SK-N-SH treated with all-trans-retinoic acid at 6 μM for 48 hours (cell line): ENCODE results near the gene TRIM40.

Experiments
- ARNTL ChIP-seq: fragments of 450-650 bp; formaldehyde crosslinking; IDR thresholded peaks from 2 replicates; pipeline ENCODE4 v1.5.0; 2020; ENCODE audit warnings: low read depth, mild to moderate bottlenecking, moderate library complexity, borderline replicate concordance
- CSDC2 ChIP-seq: fragments of 250-450 bp; sonication (Bioruptor Pico); IDR thresholded peaks from 2 replicates; pipeline ENCODE4 v1.5.0; 2020; ENCODE audit warnings: mild to moderate bottlenecking, moderate library complexity
- ISL1 ChIP-seq: fragments of 250-450 bp; sonication (Bioruptor Pico); IDR thresholded peaks from 2 replicates; pipeline ENCODE4 v2.1.2; 2022; ENCODE audit warnings: mild to moderate bottlenecking, moderate library complexity
- PATZ1 ChIP-seq: fragments of 250-450 bp; sonication (Bioruptor Pico); IDR thresholded peaks from 2 replicates; pipeline ENCODE4 v1.8.0; 2020; ENCODE audit warnings: mild to moderate bottlenecking, moderate library complexity, borderline replicate concordance
- PPARA ChIP-seq: fragments of 250-450 bp; sonication (Bioruptor Pico); IDR thresholded peaks from 2 replicates; pipeline ENCODE4 v1.5.0; 2020; ENCODE audit warnings: mild to moderate bottlenecking, borderline replicate concordance
- RARB ChIP-seq: fragments of 250-450 bp; sonication (Bioruptor Pico); IDR thresholded peaks from 2 replicates; pipeline ENCODE4 v1.8.0; 2021; ENCODE audit warnings: mild to moderate bottlenecking, moderate library complexity
- SNAI2 ChIP-seq: fragments of 250-450 bp; sonication (Bioruptor Pico); IDR thresholded peaks from 2 replicates; pipeline ENCODE4 v1.5.0; 2020; ENCODE audit warnings: mild to moderate bottlenecking, moderate library complexity
- TCF4 ChIP-seq: fragments of 250-450 bp; sonication (Bioruptor Pico); IDR thresholded peaks from 2 replicates; pipeline ENCODE4 v1.8.0; 2021; ENCODE audit warnings: mild to moderate bottlenecking, moderate library complexity, borderline replicate concordance
- ZC3H10 ChIP-seq: fragments of 250-450 bp; sonication (Bioruptor Pico); IDR thresholded peaks from 2 replicates; pipeline ENCODE4 v1.5.1; 2021; ENCODE audit warnings: mild to moderate bottlenecking, moderate library complexity
- ZNF70 ChIP-seq: fragments of 450-650 bp; formaldehyde crosslinking; IDR thresholded peaks from 2 replicates; pipeline ENCODE4 v1.5.0; 2020; ENCODE audit warnings: mild to moderate bottlenecking, moderate library complexity

- TF ChIP-seq CSDC2 (CRISPR knock-in tag), result no peak
- TF ChIP-seq ZNF70 (CRISPR knock-in tag), result no peak
- TF ChIP-seq ARNTL, result no peak
- TF ChIP-seq PPARA (CRISPR knock-in tag), result no peak
- TF ChIP-seq ISL1 (CRISPR knock-in tag), result no peak
- no peak for TF ChIP-seq PATZ1 (CRISPR knock-in tag)
- no peak for TF ChIP-seq TCF4
- no peak for TF ChIP-seq SNAI2 (CRISPR knock-in tag)
- TF ChIP-seq ZC3H10 (CRISPR knock-in tag), result no peak
- no peak for TF ChIP-seq RARB (CRISPR knock-in tag)
Observed at GRCh38 chr6:30121446-30122366, 14.2 kb upstream of the TRIM40 start.
